Neural cell (in vitro differentiated cells): ENCODE measurements around the gene HCN1.

ENCODE experiments used
- EP300 ChIP-seq: fragments of 450-650 bp; conservative IDR thresholded peaks from 2 replicates; pipeline ENCODE4 v1.6.1; 2014; ENCODE audit warnings: antibody characterized with exemption, mild to moderate bottlenecking, moderate library complexity; ENCODE audit not compliant: poor library complexity, severe bottlenecking
- EZH2 ChIP-seq: fragments of 200-600, 300-800 bp; shearing (Covaris generic), sonication (generic); IDR thresholded peaks from 2 replicates; pipeline ENCODE4 v1.6.1; 2014; ENCODE audit warnings: antibody characterized with exemption, low read length, borderline replicate concordance, mild to moderate bottlenecking; ENCODE audit not compliant: insufficient read depth, poor library complexity, severe bottlenecking
- MXI1 ChIP-seq: fragments of 450-650 bp; conservative IDR thresholded peaks from 2 replicates; pipeline ENCODE4 v1.6.1; 2014; ENCODE audit warnings: antibody characterized with exemption, mild to moderate bottlenecking; ENCODE audit not compliant: poor library complexity, severe bottlenecking
- POLR2AphosphoS5 ChIP-seq: IDR thresholded peaks from 2 replicates; pipeline ENCODE4 v1.6.1; 2012
- RAD21 ChIP-seq: fragments of 450-650 bp; conservative IDR thresholded peaks from 2 replicates; pipeline ENCODE4 v1.6.1; 2014; ENCODE audit warnings: antibody characterized with exemption, mild to moderate bottlenecking, moderate library complexity
- REST ChIP-seq: IDR thresholded peaks from 2 replicates; pipeline ENCODE4 v1.6.1; 2012; ENCODE audit warnings: borderline replicate concordance
- SMC3 ChIP-seq: fragments of 450-650 bp; conservative IDR thresholded peaks from 2 replicates; pipeline ENCODE4 v1.6.1; 2014; ENCODE audit warnings: antibody characterized with exemption, mild to moderate bottlenecking, moderate library complexity; ENCODE audit not compliant: poor library complexity
- TAF1 ChIP-seq: IDR thresholded peaks from 2 replicates; pipeline ENCODE4 v1.6.1; 2012; ENCODE audit warnings: low read depth
- TF ChIP-seq, protein P1 (sequence below): fragments of 450-650 bp; IDR thresholded peaks from 2 replicates; pipeline ENCODE4 v1.5.1; 2014; ENCODE audit warnings: antibody characterized with exemption, mild to moderate bottlenecking, moderate library complexity; ENCODE audit not compliant: poor library complexity, severe bottlenecking

DNA sequence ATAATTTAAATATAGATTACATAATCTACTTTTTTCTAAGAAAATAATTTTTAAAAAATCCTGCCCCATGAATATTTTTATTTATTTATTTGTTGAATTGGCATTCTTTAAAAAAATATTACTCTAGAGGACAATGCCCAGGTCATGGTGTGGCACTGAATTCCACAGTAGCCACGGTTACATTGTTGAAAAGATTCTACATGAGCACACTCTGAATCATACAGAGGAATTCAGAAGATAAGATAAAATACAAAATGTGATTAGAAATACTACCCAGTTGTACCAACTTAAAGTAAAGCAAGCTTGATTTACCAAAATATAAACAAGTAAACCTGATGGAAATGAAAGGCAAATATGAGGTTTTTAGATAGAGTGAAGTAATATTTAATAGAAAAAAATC lies 183.7 kb downstream of the HCN1 start:
- TF ChIP-seq MXI1: no peak
- TF ChIP-seq, protein P1, sequence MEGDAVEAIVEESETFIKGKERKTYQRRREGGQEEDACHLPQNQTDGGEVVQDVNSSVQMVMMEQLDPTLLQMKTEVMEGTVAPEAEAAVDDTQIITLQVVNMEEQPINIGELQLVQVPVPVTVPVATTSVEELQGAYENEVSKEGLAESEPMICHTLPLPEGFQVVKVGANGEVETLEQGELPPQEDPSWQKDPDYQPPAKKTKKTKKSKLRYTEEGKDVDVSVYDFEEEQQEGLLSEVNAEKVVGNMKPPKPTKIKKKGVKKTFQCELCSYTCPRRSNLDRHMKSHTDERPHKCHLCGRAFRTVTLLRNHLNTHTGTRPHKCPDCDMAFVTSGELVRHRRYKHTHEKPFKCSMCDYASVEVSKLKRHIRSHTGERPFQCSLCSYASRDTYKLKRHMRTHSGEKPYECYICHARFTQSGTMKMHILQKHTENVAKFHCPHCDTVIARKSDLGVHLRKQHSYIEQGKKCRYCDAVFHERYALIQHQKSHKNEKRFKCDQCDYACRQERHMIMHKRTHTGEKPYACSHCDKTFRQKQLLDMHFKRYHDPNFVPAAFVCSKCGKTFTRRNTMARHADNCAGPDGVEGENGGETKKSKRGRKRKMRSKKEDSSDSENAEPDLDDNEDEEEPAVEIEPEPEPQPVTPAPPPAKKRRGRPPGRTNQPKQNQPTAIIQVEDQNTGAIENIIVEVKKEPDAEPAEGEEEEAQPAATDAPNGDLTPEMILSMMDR: no peak
- no peak for TF ChIP-seq EZH2
- no peak for TF ChIP-seq EP300
- no peak for TF ChIP-seq RAD21
- TF ChIP-seq REST: no peak
- no peak for TF ChIP-seq POLR2AphosphoS5
- TF ChIP-seq TAF1: no peak
- no peak for TF ChIP-seq SMC3
